ENCODE data around the gene IFITM2.

DNA sequence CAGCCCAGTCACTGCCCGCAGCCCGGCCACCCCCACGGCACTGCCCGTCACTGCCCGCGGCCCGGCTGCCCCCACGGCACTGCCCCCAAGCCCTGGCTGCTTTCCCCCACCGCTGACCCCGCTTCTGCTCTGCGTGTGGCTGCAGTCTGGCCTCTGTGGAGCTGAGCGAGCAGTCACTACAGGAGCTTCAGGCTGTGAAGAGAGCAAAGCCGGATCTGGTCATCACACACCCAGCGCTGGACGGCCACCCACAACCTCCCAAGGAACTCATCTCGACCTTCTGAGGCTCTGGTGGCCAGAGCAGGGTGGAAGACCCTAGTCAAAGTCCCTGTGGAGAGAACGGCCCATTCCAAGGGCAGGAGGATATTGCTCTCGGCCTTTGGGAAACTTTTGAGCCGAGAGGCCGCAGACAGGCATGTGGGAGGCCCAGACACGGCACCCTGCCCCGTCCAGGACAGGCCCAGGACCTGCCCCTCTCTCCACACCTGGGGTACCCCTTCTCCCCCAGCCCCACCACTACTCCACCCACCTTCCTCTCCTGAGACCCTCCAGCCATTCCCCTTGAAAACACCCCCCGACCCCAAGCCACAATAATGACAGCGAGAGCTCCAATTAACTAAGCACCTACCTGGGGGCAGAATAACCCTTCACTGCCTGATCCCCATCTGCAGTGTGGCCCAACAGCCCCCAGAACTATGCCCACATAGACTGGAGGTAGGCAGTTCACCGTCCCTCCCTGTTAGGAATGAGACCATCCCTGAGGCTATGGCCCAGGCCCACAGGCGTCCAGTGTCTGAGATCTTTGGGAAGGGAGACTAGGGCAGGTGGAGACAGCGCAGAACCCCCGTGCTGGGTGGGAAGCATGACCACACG, 22.4 kb upstream of the IFITM2 start:
- TF ChIP-seq POLR2A (IDR thresholded peaks at IDR 0.05; ENCODE audit: low read depth, low read length) (no peak), TAF1 (IDR thresholded peaks at IDR 0.05; ENCODE audit: low read depth, low read length) (no peak), POLR2AphosphoS5 (IDR thresholded peaks at IDR 0.05; ENCODE audit: low read depth, low read length) (no peak), SPI1 (IDR thresholded peaks at IDR 0.05; ENCODE audit: low read depth, low read length) (no peak), POU2F2 (IDR thresholded peaks at IDR 0.05; ENCODE audit: low read depth, low read length) (no peak), PAX5 (IDR thresholded peaks at IDR 0.05; ENCODE audit: insufficient read depth, low read length, severe bottlenecking) (no peak)

Measured in GM12891 (cell line).